ENCODE results near the gene OXSM.

DNA sequence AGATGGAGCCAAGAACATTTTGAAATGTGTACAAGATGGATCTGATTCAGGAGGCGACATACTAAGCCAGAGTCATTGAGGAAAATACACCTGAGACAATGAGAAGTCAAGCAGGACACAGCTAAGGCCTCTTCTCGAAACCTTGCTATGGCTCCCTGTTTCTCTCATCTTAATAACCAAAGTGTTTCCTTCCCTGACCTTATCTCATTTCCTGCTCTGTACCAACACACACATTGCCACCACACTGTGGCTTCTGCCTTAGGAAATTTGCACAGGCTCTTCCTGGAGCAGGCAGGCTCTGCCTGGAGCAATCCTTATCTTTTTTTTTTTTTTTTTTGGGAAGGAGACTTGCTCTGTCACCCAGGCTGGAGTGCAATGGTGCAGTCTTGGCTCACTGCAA is 36.6 kb downstream of the OXSM start:
- TF ChIP-seq CTCF (IDR thresholded peaks at IDR 0.05; ENCODE audit: low read depth, low read length) (no peak), EZH2phosphoT487 (IDR thresholded peaks at IDR 0.05; ENCODE audit: low read depth) (no peak)

All from OCI-LY3 (cell line).